Measurements from ENCODE around the gene CALHM6.

Gene CALHM6

GRCh38 chr6:116468293-116468692, 7.1 kb downstream of the CALHM6 start:
- H3K27ac ChIP-seq (ENCODE audit: poor library complexity, severe bottlenecking): no peak overlapping the region
- no peak overlapping the region for H3K4me3 ChIP-seq (ENCODE audit: severe bottlenecking)
- H3K4me1 ChIP-seq (ENCODE audit: insufficient read depth, poor library complexity, severe bottlenecking): no peaks in the 10 kb centered on the region
- ATAC-seq (ENCODE audit: low read depth) (no peak), DNase-seq (ENCODE audit: low spot score) (no peak)
- H3K27me3 ChIP-seq (ENCODE audit: insufficient read depth, poor library complexity, severe bottlenecking): no peaks in the 10 kb centered on the region
- no peak for TF ChIP-seq CTCF (IDR thresholded peaks at IDR 0.05; ENCODE audit: poor library complexity, severe bottlenecking)
- H3K36me3 ChIP-seq (ENCODE audit: low read depth): no peaks in the 10 kb centered on the region
- no peaks in the 10 kb centered on the region for H3K9me3 ChIP-seq (ENCODE audit: severe bottlenecking)

GRCh38 chr6:116471531-116471930, 10.4 kb downstream of the CALHM6 start:
- Histone ChIP-seq H3K27ac (ENCODE audit: poor library complexity, severe bottlenecking) (no peak overlapping the region), H3K4me1 (ENCODE audit: insufficient read depth, poor library complexity, severe bottlenecking) (no peaks in the 10 kb centered on the region), H3K9me3 (ENCODE audit: severe bottlenecking) (no peaks in the 10 kb centered on the region), H3K4me3 (ENCODE audit: severe bottlenecking) (no peak overlapping the region), H3K27me3 (ENCODE audit: insufficient read depth, poor library complexity, severe bottlenecking) (no peaks in the 10 kb centered on the region), H3K36me3 (ENCODE audit: low read depth) (no peaks in the 10 kb centered on the region)
- no peak for DNase-seq (ENCODE audit: low spot score)
- ATAC-seq (ENCODE audit: low read depth): no peak
- TF ChIP-seq CTCF (IDR thresholded peaks at IDR 0.05; ENCODE audit: poor library complexity, severe bottlenecking): no peak

- no peaks in the 10 kb centered on the region for H3K27me3 ChIP-seq (ENCODE audit: insufficient read depth, poor library complexity, severe bottlenecking)
- DNase-seq (ENCODE audit: low spot score) (no peak), ATAC-seq (ENCODE audit: low read depth) (no peak)
- H3K36me3 ChIP-seq (ENCODE audit: low read depth): no peaks in the 10 kb centered on the region
- H3K27ac ChIP-seq (ENCODE audit: poor library complexity, severe bottlenecking): no peak overlapping the region
- H3K4me3 ChIP-seq (ENCODE audit: severe bottlenecking): no peak overlapping the region
- no peak for TF ChIP-seq CTCF (IDR thresholded peaks at IDR 0.05; ENCODE audit: poor library complexity, severe bottlenecking)
- H3K9me3 ChIP-seq (ENCODE audit: severe bottlenecking): no peaks in the 10 kb centered on the region
- H3K4me1 ChIP-seq (ENCODE audit: insufficient read depth, poor library complexity, severe bottlenecking): no peaks in the 10 kb centered on the region
These were observed 11.5 kb downstream of the CALHM6 start for GRCh38 chr6:116472706-116473105.

GRCh38 chr6:116475141-116475540, 14.0 kb downstream of the CALHM6 start:
- no peak overlapping the region for H3K4me3 ChIP-seq (ENCODE audit: severe bottlenecking)
- H3K4me1 ChIP-seq (ENCODE audit: insufficient read depth, poor library complexity, severe bottlenecking): no peaks in the 10 kb centered on the region
- H3K27me3 ChIP-seq (ENCODE audit: insufficient read depth, poor library complexity, severe bottlenecking): no peaks in the 10 kb centered on the region
- H3K36me3 ChIP-seq (ENCODE audit: low read depth): no peaks in the 10 kb centered on the region
- no peak overlapping the region for H3K27ac ChIP-seq (ENCODE audit: poor library complexity, severe bottlenecking)
- no peak for DNase-seq (ENCODE audit: low spot score)
- no peak for TF ChIP-seq CTCF (IDR thresholded peaks at IDR 0.05; ENCODE audit: poor library complexity, severe bottlenecking)
- no peak for ATAC-seq (ENCODE audit: low read depth)
- H3K9me3 ChIP-seq (ENCODE audit: severe bottlenecking): no peaks in the 10 kb centered on the region

- H3K36me3 ChIP-seq (ENCODE audit: low read depth): no peaks in the 10 kb centered on the region
- no peaks in the 10 kb centered on the region for H3K4me1 ChIP-seq (ENCODE audit: insufficient read depth, poor library complexity, severe bottlenecking)
- H3K27me3 ChIP-seq (ENCODE audit: insufficient read depth, poor library complexity, severe bottlenecking): no peaks in the 10 kb centered on the region
- no peak overlapping the region for H3K4me3 ChIP-seq (ENCODE audit: severe bottlenecking)
- DNase-seq (ENCODE audit: low spot score) (no peak), ATAC-seq (ENCODE audit: low read depth) (peak; percentile 58; the same call in 2 of the 3 replicates)
- H3K27ac ChIP-seq (ENCODE audit: poor library complexity, severe bottlenecking): no peak overlapping the region
- no peaks in the 10 kb centered on the region for H3K9me3 ChIP-seq (ENCODE audit: severe bottlenecking)
- no peak for TF ChIP-seq CTCF (IDR thresholded peaks at IDR 0.05; ENCODE audit: poor library complexity, severe bottlenecking)
These were observed 15.0 kb downstream of the CALHM6 start for GRCh38 chr6:116476002-116476678.
